Measurements from ENCODE around the gene ACTR10. TPM values are rescaled to one million over a fixed set of nuclear protein-coding genes. Genes with fewer than 3 reads are reported as not detected.

The ACTR10 gene
- total and polyA plus RNA-seq, 2 of the 8 experiments (the other 6 are each of a cell fraction or from before 2014, with no cell fraction given): 15.4 to 34.6 TPM

DNA sequence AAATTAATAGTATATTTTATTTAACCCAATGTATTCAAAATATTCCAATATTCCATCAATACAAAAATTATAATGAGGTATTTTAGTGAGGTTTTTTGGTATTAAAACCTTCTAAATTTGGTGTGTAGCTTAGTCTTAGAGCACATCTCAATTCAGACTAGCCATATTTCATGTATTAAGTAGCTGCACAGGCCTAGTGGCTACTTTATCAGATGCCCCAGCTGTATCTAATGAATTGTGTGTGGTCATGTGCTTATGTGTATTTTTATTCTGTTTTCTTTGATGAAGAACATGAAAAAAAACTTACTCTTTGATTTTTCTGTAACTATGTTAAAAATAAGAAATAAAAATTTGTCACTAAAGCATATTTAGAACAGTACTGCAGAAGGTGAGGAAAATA, 13.2 kb downstream of the ACTR10 start (continued):
- TF ChIP-seq, protein P1, sequence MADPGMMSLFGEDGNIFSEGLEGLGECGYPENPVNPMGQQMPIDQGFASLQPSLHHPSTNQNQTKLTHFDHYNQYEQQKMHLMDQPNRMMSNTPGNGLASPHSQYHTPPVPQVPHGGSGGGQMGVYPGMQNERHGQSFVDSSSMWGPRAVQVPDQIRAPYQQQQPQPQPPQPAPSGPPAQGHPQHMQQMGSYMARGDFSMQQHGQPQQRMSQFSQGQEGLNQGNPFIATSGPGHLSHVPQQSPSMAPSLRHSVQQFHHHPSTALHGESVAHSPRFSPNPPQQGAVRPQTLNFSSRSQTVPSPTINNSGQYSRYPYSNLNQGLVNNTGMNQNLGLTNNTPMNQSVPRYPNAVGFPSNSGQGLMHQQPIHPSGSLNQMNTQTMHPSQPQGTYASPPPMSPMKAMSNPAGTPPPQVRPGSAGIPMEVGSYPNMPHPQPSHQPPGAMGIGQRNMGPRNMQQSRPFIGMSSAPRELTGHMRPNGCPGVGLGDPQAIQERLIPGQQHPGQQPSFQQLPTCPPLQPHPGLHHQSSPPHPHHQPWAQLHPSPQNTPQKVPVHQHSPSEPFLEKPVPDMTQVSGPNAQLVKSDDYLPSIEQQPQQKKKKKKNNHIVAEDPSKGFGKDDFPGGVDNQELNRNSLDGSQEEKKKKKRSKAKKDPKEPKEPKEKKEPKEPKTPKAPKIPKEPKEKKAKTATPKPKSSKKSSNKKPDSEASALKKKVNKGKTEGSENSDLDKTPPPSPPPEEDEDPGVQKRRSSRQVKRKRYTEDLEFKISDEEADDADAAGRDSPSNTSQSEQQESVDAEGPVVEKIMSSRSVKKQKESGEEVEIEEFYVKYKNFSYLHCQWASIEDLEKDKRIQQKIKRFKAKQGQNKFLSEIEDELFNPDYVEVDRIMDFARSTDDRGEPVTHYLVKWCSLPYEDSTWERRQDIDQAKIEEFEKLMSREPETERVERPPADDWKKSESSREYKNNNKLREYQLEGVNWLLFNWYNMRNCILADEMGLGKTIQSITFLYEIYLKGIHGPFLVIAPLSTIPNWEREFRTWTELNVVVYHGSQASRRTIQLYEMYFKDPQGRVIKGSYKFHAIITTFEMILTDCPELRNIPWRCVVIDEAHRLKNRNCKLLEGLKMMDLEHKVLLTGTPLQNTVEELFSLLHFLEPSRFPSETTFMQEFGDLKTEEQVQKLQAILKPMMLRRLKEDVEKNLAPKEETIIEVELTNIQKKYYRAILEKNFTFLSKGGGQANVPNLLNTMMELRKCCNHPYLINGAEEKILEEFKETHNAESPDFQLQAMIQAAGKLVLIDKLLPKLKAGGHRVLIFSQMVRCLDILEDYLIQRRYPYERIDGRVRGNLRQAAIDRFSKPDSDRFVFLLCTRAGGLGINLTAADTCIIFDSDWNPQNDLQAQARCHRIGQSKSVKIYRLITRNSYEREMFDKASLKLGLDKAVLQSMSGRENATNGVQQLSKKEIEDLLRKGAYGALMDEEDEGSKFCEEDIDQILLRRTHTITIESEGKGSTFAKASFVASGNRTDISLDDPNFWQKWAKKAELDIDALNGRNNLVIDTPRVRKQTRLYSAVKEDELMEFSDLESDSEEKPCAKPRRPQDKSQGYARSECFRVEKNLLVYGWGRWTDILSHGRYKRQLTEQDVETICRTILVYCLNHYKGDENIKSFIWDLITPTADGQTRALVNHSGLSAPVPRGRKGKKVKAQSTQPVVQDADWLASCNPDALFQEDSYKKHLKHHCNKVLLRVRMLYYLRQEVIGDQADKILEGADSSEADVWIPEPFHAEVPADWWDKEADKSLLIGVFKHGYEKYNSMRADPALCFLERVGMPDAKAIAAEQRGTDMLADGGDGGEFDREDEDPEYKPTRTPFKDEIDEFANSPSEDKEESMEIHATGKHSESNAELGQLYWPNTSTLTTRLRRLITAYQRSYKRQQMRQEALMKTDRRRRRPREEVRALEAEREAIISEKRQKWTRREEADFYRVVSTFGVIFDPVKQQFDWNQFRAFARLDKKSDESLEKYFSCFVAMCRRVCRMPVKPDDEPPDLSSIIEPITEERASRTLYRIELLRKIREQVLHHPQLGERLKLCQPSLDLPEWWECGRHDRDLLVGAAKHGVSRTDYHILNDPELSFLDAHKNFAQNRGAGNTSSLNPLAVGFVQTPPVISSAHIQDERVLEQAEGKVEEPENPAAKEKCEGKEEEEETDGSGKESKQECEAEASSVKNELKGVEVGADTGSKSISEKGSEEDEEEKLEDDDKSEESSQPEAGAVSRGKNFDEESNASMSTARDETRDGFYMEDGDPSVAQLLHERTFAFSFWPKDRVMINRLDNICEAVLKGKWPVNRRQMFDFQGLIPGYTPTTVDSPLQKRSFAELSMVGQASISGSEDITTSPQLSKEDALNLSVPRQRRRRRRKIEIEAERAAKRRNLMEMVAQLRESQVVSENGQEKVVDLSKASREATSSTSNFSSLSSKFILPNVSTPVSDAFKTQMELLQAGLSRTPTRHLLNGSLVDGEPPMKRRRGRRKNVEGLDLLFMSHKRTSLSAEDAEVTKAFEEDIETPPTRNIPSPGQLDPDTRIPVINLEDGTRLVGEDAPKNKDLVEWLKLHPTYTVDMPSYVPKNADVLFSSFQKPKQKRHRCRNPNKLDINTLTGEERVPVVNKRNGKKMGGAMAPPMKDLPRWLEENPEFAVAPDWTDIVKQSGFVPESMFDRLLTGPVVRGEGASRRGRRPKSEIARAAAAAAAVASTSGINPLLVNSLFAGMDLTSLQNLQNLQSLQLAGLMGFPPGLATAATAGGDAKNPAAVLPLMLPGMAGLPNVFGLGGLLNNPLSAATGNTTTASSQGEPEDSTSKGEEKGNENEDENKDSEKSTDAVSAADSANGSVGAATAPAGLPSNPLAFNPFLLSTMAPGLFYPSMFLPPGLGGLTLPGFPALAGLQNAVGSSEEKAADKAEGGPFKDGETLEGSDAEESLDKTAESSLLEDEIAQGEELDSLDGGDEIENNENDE (IDR thresholded peaks at IDR 0.05; ENCODE audit: insufficient replicate concordance, low read length): no peak
- no peak for TF ChIP-seq EP300 (IDR thresholded peaks at IDR 0.05; ENCODE audit: borderline replicate concordance in 1 of 2, low read depth in 2 of 2, low read length in 2 of 2)
